ENCODE data around the gene RNF208.

The RNF208 gene

DNA sequence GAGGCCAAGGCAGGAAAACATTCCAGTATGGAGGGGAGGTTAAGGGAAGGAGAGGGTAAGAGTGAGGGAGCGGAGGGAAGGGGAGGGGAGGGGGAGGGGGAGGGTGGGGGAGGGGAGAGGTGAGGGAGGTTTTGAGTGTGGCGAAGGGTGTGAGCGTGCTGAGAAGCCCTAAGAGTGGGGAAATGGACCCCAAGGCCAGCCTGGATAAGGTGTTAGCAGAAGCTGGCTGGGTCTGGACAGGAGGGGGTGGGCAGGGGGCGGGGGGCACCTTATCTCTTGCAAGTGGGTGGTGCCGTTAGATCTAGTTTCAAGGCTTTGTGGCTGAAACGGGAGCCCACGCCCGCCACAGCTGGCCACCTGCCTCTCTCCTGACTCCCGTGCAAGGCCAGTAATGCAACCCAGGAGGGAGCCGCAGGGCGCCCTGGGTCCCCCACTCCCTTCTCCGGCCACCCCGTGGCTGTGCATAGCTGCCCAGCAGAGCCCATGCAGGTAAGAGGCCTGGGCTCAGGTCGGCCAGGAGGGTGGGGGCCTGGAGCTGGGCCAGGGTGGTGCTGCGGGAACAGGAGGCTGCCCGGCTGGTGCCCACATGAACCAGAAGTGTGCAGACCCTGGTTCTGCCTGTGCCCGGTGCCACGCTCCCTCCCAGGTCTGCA is 5.9 kb upstream of the RNF208 start:
- no peak for DNase-seq (ENCODE audit: low read depth)

DNA sequence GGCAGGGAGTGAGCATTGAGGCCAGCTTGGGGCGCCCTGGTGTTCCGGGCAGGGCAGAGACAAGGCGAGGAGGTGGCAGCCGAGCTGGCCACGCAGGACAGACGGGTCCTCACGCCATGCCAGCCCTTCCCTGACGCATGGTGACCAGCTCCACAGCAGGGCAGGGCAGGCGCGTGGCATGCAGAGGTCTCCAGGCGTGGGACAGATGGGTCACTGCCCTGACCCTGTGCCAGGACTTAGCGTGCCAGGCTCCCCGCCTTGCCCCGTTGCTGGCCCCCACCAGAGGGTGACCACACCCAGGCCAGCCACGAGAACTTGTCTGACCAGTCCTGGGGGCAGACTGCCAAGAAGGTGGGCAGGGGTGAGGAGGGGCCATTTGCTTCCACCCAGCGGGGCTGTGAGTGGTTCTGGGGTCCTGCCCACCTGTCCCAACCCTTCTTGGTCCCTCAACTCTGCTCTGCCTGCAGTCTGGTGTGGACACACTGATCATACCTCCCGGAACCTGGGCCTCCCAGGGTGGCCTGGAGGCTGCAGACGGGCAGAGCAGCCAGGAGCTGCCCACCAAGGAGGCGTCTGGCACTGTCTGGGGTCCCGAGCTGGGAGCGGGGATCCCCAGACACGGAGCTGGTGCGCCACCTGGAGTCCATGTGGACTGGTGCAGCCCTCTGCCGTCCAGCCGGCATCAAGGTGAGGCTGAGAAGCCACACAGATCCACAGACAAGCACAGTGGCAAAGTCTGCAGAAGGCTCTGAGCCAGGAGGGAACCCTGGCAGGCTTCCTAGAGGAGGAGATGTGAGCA is 5.2 kb upstream of the RNF208 start, which contains the start of gene RNF224:
TSS of gene RNF224 (plus strand) at position 449 of the 799 bp plus-strand sequence. CDS start 834 bp downstream, outside the sequence.
- DNase-seq (ENCODE audit: low read depth) = peak; percentile 68

DNA sequence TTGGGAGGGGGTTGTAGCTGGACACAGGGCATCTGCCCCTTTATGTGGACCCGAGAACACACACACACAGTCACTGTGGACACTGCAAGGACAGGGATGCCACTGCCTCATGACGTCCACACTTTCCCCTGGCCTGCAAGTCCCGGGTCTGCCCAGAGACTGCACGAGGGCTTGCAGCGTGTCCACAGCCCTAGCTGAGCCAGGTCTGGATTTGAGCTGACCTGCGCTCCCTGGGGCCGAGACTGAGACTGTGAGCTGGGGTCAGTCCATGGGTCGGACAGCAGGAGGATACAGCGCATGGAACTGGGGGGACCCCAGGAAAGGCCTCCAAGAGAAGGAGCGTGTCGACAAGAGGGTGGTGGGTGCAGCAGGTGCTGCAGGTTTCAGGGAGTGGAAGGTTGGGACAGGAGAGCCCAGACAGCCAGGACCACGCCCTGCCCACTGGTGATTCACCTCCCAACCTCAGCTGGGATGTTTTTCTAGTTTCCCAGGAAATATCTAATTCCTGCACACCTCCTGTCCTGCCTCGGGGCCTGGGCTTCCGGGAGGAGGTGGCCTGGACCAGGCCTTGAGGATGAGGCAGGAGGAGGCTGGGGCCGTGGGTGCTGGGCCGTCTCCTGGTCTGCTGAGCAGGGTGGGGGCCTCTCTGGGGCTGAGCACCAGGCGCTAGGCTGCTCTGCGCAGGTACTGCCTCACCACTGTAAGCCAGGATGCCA is 4.5 kb upstream of the RNF208 start:
- DNase-seq (ENCODE audit: low read depth) = no peak

DNA sequence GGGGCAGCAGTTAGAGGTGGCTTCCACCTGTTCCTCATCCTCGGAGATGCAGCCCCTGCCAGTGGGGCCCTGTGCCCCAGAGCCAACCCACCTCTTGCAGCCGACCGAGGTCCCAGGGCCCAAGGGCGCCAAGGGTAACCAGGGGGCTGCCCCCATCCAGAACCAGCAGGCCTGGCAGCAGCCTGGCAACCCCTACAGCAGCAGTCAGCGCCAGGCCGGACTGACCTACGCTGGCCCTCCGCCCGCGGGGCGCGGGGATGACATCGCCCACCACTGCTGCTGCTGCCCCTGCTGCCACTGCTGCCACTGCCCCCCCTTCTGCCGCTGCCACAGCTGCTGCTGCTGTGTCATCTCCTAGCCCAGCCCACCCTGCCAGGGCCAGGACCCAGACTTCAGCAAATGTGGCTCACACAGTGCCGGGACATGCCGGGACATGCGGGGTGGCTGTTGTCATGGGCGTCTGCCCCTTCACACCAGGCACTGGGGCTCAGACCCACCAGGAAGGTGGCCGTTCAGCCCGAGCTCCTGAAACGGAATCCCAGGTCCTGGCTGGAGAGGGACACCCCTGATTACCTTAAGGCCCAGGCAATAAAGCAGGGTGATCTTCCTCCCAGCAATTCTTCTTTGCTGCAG is 3.8 kb upstream of the RNF208 start:
- no peak for DNase-seq (ENCODE audit: low read depth)

DNA sequence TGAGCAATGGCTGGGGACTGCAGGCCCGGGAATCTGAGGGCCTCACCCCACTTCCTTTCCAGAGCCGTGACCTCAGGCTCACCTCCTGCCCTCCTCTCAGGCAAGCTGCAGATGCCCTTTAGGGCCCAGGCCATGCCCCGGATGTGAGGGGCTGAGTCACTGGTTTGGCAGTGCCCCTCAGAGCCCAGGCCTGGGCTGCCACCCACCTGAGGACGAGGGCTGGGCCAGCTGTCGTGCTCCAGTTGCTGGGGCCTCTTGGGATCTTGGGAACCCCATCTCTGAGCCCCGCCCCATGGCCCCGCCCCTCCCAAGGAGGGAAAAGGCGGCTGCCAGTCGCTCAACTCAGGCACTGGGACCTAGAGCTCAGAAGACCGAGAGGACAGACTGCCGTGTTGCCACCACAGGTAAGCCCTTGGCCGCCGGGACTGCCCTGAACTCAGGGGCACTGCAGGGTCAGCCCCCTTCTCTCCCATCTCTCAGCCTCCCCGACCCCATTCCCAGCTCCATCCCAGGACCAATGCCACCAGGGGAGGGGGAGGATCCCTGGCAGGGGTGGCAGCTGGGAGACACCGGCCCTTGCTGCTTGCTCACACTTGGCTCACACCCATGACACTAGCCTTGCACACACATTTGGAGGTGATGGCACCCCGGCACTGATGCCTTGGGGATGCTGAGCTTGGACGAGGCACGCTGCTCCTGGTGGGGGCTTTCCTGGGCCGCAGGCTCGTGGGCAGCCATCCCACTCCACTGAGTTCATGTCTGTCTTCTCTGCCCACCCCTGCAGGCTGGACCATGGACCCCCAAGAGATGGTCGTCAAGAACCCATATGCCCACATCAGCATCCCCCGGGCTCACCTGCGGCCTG is 3.0 kb upstream of the RNF208 start, which contains the start of gene CYSRT1:
TSS of gene CYSRT1 (plus strand) at position 345 of the 865 bp plus-strand sequence. CDS start at position 793, 448 bp downstream.
- DNase-seq (ENCODE audit: low read depth) = no peak

DNA sequence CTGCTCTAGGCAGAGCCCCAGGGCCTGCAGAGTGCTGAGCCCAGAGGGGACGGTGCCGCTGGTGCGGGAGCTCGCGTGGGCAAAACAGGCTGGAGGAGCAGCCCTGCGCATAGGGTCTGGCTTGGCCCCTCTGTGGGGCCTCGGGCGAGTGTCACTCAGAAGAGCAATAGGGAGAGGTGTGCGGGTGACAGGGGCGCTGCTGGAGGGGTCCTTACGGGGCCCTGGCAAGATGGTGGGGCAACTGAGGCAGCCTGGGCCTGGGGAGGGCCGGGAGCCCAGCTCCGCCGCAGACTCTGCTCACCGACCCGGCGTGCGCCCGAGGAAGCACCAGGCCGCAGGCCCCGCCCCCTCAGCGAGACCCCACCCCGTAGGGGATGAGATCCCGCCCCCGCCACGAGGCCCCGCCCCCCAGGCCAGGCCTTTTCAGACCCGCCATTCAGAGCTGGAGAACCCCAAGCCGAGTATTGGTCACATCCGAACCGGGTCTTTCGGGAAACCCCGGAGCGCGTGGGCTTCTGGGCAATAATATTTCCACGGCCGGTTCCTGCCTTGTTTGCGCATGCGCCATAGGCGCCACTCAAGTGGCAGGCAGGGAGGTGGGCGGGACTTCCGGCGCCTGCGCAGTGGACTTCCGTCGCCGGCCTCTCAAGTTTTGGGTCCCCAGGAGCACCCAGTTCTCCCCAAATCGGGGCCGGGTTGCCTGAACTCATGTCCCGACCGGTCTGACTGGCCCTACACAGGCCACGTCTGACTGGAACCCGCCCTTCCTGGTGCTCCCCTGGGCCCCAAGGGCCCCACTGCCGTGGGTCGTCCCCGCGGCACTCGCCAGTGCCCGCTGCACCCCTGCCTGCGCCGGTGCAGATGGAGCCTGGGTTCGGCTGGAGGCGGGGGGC is 1.3 kb upstream of the RNF208 start:
- DNase-seq (ENCODE audit: low read depth) = peak; percentile 96

DNA sequence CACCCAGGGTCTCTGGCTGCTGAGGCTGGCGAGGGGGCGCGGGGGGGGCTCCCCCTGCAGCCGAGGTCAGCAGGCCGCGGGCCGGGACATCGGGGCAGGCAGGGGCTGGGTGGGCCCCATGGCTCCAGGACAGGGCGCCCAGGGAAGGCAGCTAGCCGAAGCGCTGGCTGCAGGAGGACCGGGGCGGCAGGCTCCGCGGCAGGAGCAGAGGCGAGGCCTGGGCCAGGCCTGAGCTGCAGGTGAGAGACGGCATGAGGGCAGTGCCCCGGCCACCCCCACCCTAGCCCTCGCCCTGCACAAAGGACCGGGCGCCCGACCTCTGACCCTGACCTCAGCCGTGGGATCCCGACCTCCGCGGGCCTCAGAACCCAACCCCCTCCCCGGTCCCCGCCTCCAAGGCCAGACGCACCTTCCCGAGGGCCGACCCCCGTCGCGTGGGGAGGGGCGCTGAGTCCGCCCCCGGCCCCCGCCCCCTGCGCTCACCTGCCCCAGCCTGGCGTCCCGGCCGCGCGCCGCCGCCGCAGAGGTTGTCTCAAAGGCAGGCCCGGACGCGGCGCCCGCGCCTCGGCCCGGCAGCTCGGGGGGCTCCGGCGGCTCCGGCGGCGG is 431 bp downstream of the RNF208 start:
- DNase-seq (ENCODE audit: low read depth) = no peak

DNA sequence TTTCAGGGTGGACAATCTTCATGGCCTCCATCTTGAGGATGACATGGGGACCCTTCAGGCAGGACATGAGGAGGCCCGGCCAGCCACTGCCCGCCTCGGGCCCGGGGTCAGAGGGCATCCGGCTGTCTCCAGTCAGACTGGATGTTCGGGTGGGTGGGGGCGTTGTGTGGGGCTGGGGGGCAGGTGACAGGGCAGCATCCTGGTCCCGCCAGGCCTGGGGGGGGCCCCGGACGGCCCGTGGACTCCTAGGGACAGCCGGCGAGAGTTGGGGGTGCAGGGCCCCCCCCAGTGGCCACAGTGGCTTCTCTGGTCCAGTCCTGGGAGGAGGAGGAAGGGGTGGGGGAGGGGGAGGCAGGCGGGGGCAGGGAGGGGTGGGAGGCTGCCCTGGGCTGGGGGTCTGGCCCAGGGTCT is 940 bp downstream of the RNF208 start:
- DNase-seq (ENCODE audit: low read depth) = no peak

DNA sequence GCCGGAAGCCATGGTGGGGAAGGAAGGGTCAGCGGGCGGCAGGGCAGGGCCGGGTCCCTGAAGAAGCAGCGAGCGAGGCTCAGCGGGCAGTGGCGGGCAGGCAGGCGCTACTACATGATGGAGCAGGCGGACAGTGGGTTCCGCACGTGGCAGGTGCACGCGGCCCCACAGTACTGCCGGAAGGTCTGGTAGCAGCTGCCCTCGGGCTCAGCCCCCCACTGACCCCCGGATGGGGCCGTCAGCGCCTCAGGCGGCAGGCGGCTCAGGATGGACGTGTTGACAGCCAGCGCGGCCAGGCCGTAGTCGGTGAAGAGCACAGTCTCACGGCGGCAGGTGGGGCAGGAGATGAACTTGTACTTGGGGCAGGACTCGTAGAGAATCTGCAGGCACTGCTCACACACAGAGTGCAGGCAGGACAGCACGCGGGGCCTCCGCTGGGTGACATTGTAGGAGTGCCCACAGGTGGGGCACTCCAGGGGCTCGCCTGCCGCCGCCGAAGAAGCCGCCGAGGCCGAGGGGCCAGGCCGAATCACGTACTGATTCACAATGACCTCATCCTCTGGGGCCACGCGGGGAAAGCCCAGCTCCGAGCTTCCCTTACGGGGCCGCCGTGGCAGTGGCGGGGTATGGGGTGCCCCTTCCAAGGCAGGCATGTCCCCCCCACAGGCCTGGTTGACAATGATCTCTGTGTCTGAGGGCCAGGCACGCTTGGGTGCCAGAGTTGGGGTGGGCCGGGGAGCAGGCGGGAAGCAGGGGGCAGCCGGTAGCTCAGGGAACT is 1.5 kb downstream of the RNF208 start:
- no peak for DNase-seq (ENCODE audit: low read depth)

DNA sequence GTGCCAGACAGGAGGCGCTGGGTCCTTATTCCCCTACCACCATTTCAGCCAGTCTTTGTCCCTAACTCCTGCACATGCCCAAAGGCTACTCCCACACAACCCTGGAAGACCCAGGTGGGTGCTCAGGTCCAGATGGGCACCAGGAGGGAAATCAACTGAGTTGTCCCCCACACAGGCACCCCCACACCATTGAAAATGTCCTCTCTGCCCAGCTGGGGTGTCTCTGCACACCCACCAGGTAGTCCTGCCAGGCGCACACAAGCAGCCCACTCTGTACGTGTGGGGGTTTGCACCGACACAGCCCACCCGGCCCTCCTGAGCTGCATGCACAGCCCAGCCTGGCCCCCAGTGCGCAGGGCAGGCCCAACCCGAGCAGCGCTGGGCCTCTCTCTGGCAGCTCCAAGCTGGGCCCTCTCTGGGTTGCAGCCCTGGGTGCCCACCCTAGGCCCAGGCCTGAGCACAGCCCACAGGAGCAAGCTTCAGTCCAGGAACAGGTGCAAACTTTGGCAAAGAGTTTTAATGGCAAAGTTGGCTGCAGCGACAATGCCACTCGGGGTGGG is 2.2 kb downstream of the RNF208 start:
- DNase-seq (ENCODE audit: low read depth) = no peak

DNA sequence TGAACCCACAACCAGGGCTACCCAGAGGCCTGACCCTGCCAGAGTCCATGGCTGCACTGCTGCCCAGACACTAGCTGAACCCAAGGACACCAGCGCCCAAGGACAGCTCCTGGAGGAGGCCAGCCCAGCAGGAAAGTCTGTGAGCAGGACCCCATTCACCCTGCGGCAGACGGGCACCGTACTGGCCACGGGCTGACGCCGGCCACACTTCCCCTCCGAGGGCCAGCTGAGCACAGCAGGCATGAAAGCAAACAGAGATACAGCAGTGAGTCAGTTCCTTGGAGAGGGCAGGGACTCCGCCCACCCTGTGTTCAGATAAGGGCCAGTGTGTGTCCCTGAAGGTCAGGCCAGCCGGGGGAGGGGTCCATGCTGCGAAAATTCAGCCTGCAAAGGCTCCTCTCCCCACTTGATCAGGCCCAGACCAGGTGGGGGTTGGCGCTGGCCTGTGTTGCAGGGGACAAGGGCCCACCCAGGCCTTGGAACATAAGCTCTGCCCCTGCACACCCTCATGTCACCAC is 3.2 kb downstream of the RNF208 start:
- DNase-seq (ENCODE audit: low read depth) = peak; percentile 78

DNA sequence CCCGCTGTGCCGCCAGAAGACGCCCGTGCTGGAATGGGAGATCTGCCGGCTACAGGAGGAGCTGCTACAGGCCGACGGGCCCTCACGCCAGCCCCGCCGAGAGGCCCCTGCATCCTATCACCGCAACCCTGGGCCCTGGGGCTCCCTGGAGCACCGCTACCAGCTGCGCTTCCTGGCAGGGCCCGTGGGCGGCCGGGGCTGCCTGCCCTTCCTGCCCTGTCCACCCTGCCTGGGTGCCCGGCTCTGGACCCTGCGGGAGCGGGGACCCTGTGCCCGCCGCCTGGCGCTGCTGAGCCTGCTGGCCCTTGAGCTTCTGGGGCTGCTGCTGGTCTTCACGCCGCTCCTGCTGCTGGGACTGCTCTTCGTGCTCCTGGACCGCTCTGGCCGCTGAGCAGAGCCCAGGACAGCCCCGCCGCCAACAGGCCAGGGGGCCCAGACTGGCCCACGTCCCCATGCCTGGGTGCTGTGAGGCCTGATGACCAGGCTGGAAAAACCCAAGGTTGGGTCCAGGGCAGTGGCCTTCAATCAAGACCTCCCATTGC is 3.8 kb downstream of the RNF208 start:
- DNase-seq (ENCODE audit: low read depth) = no peak

DNA sequence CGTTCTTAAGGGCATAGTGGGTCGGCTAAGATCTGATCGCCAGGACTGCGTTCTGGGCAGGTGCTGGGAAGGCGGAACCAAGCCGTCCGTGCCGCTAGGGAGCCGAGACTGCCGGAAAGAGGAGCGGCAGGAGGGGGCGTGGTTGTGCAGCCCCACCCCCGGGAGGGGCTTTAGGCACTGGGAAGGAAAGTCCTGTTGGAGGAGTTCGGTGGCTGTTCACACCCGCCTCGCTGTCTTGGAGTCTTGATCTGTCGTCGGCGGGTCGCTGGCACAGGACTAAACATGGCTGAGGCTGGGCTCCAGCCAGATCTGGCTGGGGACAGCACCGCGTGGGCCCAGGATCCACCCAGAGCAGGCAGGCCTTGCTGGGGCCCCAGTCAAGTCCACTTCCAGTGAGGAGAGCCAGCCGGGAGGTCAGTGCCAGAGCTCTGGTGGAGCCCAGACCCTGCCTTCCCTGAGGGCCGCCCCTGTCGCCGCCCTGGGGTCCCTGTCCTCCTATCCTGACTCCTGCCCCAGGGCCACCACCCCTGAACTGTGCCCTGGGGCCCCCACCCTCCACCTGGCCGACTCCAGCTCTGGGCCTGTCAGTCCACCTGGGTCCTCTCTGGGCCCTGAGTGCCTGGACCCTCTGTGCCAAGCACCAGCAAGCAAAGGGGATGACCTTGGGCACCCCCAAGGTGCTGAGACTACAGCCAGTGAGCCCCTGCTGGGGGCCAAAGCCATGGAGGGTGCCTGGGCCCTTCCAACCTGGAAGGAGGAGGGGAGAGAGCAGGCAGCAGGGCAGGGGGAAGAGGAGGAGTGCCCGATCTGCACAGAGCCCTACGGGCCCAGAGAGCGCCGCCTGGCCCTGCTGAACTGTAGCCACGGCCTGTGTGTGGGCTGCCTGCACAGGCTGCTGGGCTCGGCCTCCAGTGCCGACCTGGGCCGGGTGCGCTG is 4.5 kb downstream of the RNF208 start:
- DNase-seq (ENCODE audit: low read depth) = peak; percentile 53

DNA sequence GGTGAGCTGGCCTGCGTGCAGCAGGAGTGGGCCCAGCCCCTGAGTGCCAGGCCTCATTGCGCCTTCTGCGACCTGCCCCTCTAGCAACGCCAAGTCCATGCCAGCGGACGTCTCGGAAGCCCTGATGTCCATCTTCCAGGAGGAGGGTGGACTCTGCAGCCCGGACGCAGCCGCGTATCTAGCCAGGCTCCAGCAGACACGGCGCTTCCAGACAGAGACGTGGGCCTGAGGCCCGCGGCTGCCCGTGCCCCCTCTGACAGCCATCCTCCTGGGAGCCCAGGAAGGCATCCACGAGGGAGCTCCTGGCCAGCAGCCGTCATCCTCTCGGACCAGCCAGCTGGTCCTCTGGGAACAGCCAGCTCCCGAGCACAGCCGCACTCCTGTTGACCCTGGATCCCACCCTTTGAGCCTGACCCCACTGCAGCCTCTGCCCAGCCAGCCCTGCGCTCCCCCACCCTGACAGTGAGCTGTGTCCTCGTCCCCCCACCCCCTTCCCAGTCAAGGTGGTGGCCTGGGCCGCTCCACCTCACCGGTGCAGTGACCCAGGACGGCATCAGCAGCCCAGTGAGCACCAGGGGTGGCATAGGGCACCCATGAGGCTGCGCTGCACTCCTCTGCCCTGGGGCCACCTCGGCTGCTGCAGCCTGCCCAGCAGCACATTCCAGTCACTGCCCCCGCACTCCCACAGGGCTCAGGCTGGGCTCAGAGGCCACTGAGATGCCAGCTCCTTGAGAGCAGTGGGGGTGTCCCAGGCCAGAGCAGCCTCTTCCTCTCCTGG is 5.7 kb downstream of the RNF208 start:
- DNase-seq (ENCODE audit: low read depth) = no peak

DNA sequence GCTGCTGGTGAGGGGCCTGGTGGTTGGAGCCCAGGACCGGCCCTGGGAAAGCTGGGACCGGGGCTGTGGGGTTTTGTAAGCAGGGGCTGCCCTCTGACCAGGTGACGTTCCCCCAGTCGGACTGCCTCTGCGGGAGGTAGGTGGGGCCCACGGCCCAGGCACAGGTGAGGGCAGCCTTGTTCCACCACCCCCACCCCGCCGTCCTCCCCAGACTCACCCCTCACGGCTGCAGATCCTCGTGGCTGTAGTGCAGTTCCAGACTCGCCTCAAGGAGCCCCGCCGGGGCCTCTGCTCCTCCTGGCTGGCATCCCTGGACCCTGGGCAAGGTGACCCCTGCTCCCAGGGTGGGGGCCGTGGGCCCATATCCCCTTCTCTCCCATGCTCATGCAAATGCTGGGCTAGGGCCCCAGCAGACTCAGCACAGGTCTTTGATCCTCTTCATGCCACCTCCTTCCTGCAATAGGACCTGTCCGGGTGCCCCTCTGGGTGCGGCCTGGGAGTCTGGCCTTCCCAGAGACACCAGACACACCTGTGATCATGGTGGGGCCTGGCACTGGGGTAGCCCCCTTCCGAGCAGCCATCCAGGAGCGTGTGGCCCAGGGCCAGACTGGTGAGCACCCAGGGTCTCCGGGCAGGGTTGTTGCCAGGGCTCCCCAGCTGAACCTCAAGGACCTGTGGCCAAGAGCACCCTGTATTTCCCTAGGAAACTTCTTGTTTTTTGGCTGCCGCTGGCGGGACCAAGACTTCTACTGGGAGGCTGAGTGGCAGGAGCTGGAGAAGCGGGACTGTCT is 6.6 kb downstream of the RNF208 start:
- DNase-seq (ENCODE audit: low read depth) = no peak
